CD4-positive, alpha-beta T cell treated with Interleukin-4 for 1 hour (primary cell): Measurements from ENCODE around the gene NFIX.
A peak's percentile ranks its signal among the peaks of the same experiment; 100 is the strongest.

Source experiments
- DNase-seq, 2 donors: peaks; one replicate each; pipeline ENCODE4 v3.0.0-alpha.2; 2020 to 2022

NFIX gene

DNA sequence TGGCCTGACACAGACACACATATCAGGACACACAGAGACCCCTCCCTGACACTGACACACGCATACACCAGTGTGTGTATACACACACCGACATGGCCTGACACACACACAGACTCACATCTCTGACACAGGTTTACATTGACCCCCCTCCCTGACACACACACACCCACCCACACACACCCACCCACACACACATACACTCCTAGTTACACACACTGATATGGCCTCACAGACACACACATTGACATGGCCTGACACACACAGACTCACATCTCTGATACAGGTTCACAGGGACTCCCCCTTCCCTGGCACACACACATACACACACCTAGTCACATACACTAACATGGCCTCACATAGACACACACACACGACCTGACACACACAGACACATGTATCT is 4.4 kb upstream of the NFIX start:
- no peak for DNase-seq

DNA sequence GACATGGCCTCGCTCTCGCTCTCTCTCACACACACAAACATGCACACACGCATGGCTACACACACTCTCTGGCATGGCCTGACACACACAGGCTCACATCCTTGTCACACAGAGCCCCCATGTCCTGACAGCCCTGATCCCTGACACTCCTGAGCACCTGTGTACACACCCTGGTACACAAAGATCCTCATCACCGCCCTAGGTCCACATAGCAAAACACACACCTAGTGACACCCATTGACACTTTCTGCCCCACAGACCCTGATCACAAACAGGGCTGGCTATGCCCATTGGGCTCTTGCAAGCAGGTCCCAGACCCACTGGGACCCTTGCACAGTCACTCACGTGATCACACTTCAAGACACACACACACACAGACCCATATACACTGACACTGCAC is 4.0 kb upstream of the NFIX start:
- DNase-seq: no peak

DNA sequence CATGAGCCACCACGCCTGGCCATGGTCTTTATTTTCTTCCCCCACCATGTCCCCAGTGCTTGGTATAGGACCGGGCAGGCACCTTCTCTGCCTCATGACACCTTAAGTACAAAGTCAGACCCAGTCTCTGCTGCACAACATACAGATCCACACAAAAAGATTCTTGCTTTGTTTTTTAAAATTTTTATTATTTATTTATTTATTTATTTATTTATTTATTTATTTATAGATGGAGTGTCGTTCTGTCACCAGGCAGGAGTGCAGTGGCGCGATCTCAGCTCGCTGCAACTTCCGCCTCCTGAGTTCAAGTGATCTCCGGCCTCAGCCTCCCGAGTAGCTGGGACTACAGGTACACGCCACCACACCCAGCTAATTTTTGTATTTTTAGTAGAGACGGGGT is 2.5 kb upstream of the NFIX start:
- DNase-seq: no peak

DNA sequence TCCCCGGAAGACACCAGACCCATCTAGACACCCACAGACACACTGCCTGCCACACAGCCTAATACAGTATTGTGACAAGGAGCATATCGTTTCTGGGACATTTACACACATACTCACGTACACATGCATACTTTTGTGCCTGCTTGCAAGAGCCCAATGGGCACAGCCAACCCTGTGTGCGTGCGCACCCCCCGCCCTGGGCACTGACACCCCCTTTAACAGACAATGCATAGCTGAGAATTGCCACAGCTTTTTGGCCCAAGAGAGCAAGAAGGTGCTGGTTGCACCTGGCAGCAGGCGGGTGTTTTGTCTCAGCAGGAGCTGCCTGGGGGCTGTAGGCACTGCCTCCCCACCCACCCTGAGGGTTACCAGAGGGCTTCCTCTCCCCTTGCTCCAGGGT is 1.7 kb upstream of the NFIX start:
- DNase-seq: no peak

DNA sequence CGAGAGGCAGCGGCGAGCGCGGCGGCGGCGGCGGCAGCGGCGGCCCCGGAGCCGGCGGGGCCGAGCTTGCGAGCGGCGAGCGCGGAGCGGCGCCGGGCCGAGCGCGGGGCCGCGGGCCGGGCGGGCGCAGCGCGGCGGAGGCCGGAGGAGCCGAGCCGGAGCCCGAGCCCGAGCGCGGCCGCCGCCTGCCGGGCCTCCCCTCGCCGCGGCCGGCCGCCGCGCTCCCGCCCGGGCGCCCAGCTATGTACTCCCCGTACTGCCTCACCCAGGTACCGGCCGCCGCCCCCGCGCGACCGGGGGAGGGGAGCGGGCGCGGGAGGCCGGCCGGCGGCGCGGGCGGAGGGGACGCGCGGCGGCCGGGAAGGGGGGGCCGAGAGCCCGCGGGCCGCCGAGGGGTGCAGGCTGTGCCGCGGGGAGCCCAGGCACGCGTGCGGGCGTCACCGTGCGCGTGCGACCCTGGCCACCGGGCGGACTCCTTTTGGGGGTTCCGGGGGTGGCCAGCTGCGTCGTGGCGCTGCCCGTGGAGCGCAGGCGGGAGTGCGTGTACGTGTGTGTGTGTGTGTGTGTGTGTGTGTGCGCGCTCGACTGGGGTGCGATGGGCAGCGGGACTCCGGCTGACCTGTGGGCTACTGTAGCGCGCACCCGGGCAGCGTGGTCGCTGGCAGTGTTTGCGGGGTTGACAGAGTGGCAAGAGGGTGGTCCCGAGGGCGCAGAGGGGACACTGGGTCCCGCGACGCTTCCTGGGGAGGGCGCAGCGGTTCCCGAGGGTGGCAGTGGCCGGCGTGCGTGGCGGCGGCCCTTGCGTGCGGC is 526 bp downstream of the NFIX start:
- DNase-seq: peak in 1 of 2 donors; percentile 23

DNA sequence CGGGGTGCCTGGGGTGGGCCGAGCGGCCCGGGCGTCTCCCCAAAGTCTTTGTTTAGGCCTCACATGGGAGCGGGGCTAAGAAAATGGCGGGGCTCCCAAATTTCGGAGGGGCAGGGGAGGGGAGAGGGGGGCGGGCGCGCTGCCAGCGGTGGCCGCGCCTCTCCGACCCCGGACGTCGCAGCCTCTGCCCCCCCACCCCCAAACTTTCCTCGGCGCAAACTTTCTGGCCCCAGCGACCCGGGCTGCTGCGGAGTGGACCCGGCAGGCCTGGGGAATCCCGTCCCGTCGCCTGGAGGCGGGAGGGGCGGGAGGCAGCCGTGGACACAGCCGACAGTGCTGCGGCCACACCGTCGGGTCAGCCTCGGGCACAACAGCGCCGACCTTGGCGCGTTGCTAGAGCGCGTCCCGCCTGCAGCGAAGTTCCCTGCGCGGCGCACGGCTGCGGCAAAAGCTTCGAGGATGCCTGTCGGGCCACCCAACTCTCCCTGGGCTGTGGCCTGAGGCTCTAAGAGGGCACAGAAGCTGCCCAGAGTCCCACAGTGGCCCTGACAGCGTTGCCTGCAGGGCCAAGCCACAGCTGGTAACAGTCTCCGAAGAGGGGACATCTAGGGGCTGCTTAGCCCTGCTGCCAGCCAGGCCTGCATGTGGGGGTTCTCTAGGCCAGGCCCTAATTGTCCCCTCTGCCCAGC is 1.3 kb downstream of the NFIX start:
- no peak for DNase-seq

DNA sequence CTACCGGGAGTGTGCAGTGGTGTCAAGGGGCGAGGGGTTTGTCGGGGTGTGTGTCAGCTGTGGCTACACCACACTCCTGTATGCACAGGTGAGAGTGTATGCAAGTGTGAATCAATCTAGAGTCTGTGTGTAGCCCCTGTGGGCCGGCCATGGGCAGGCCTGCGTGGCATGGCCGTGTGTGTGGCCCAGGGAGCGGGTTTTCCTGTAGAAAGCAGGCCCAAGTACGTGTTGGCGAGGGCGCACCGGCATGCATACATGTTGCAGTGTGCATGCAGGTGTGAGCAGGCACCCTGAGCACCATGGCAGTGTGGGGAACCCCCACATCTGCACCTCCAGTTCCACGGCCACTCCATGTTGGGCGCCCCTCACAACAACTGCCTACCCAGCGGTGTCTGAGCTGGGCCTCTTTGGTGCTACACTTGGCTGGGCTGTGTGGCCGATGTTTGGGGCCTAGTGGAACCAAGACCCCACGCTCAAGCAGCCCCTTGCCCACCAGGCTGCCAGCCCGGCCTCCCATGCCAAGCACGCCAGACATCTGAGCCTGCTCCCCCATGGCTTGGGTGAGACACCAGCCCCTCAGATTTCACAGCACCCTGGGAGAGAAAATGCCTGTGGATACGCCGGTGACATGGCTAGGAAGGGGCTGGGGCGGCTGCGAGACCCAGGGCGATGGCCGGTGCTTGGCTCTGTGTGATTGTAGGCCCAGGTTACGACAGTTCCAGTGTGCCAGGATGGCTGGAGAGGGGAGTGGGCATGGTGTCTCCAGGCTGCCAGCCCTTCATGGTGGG is 2.1 kb downstream of the NFIX start:
- DNase-seq: no peak

DNA sequence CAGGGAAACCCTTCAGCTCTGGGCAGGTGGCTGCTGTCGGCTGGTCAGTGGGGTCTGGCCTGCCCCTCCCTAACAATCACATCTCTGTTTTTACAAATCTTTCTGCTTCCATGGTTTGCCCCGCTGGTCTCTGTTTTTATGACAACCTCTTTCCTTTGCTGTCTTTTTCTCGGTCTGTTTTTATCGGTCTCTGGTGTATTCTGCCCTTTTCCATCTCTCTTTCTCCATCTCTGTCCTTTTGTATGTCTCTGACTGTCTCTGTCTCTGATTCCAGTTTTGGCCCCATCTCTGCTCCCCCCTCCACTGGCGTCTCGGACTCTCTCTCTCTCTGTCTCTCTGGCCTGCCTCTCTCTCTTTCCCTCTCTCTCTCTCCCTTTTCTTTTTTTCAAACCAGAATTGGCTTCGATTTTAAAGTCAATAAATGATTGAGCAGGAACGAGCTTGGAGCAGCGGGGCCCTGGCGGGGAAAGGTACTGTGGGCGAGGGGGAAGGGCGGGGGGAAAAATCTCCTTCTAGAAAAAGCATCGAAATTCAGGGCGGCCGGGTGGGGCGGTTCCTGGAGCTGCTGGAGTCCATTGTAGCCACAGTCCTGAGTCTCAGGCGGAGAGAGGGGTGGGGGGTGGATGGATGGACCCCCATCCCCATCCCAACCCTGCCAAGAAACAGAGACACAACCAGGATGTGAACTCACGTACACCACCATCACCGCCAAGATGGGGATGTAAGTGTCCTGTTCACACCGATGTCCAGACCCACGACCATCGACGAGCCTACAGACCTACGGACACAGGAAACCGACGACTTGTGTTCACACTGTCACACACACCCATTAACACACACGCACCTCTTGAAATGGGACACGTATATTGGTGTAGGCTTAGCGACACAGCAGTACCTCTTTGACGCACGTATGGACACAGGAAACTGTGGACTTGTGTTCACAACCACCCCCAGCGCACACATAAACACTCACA is 3.0 kb downstream of the NFIX start:
- DNase-seq: no peak

DNA sequence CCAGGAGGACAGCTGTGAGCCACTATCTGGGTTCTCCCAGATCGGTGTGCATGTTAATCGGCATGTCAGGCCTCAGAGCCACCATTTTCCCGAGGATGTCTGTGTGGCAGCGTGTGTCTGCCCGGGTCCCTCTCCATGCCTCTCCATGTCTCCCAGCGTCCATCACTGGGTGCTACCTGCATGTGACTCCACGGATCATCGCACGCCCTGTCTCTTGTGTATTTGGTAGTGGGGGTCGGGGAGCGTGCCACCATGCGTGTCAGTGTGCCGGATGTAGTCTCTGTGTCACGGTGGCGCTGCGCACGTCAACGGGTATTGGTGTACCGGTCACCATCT is 5.9 kb downstream of the NFIX start:
- no peak for DNase-seq

DNA sequence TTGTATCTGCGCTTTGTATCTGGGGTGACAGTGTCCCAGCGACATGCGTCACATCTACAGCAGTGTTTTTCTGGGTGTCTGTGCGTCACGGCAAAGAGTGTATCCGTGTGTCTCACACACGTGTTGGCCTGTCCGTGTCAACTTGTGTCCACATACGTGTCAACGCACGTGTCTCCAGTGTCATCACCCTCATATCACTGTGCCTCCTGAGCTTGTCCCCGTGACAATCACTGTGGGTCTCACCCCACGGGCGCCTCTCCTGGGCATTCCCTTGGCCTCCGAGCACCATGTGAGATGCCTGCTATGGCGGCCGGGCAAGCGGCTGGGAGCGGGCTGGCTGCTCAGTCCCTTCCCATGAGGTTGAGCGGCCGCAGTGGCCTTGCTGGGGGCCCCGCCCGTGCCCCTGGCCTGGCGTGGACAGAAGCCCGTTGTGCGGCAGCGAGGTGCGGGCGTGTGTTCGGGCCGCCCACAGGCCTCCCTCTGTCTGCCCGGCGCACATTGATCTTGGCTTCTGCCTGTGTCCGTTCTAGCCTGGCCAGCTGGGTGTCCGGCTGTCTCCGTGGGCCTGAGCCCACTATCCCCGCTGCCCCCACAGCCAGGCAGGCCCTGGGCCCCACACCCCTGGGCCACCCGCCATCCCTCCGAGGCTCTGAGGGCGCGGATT is 6.4 kb downstream of the NFIX start:
- no peak for DNase-seq

DNA sequence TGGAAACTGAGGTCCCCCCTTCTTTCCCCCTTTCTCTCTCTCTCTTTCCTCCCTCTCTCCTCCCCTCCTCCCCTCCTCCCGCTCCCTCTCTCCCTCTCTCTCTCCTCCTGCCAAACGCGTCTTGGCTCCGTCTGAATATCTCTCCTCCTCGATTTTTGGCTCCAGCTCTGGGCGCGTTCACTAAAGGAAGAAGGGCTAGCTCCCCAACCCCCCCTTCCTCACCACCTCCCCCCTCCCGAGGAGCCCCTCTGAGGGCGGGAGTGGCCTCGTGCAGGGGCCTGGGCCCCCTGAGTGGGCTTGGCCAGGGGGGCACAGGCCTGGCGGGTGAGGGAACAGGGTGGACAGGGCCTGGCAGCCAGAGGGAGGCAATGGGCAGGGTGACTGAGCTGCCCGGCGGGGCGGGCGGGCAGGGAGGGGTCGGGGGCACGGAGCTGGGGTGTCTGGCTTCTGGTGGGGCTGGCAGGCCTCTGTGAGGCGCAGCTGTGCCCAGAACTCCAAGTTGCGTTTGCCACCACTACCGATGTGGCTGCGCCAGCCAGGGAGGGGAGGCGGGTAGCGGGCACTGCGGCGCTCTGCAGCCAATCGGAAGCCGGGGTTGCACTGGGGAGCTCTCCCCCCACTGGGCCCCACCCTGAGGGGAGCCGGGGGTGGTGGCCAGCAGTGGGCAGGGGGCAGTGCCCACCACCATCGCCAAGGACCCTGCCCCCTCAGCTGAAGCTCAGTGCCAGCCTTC is 7.1 kb downstream of the NFIX start:
- no peak for DNase-seq

DNA sequence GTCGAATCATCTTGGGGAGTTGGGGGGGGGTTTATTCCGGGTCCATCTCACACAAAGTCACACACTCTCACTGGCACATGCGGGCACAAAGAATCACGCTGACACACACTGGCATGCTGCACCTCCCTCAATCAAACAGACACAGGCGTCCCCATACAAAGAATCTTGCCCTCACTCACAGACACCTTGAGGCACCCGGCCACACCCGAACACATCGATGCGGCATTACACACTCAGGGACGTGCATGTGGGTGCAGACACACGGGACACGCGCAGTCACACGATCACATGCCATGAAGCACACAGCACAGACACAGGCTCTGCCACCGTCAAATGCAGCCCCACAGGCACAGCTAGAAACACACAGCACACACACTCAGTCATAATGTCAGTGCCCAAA is 7.8 kb downstream of the NFIX start:
- DNase-seq: no peak

DNA sequence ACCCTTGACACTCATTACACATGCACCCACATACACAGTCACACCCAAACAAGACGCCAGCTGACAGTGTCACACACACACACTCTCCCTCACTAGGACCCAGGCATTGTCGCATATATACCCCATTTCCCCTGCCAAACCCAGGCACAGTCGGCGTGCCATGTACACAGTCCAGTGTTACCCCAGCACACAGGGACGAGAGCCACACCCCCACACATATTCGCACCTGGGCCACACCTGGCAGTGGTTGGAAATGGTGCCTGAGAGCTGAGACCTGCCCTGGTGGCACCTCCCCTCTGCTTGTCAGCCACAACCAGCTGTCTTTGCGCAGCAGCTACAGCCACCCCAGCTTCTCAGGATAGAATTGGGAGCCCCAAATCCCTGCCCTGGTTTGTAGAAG is 9.0 kb downstream of the NFIX start:
- no peak for DNase-seq

DNA sequence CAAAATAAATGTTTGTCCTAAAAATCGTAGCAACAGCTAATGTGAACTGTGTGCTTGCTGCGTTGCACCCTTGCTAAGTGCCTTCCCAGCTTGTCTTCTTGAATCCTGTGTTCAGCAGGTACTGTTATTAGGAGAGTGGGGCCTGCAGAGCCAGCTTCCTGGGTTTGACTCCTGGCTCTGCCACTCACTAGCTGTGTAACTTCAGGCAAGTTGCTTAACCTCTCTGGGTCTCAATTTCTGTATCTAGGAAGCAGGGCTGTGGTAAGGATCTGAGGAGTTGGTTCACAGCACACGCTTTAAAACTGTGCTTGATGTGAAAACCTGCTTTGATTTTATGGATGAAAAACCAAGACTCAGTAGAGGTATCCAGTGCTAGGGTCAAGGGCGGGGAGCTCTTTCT is 10.0 kb downstream of the NFIX start:
- DNase-seq: no peak

DNA sequence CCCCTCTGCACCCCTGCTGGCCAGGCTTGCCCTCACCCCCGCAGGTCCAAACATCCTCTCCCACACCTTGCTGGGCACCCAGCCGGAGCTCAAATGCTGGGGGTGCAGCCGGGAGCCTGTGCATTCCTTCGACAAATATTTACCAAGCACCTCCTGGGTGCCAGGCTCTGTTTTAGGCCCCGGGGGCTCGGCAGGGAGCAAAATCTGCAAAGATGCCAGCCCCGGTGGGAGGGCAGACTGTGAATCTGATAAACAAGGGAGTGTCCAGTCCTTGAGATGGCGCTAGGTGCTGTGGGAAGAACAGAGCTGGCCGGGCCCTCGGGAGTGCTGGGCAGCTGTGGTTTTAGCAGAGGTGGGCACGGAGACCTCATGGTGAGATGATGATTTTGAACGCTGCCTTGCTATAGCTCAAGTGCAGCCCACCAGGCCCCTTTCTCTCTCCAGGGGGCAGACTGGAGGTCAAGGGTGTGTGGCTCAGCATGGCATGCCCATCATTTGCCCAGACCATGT is 10.6 kb downstream of the NFIX start:
- no peak for DNase-seq

DNA sequence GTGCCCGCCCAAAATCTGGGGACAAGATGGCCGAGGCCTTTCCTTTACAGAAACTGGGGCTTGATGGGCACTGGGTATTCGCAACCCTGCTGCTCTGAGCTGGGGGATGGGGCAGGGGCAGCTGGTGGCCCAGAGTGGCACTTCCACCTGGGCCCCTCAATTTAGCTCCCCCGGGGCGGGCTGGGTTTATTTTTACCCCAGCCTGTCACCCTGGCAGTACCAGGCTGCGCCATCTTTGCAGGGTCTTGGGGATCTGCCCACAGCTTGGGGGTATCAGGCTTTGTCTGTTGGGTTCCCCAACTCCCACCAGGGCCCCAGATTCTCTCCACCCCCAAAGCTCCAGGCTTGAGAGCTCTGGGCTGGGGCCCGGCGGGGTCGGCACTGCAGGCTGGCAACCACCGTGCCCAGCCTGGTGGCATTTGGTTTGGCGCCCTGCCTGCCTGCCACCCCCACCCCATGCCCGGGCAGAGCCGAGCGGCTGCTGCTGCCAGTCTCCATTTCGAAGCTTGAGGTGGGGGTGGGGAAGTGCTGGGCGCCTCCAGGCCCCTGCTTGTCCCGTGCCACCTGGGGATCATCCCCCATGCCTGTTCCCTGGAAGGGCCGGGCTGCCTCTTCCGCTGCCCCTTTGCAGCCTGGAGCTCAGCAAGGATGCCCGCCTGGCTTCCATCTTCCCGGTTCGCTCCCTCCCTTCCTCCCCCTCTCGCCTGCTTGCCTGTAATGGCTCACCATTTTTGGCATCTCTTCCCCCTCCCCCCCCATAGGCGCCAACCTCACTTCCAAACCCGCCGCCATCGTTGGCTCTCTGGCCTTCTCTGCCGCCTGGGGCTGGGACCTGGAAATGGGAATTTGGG is 11.4 kb downstream of the NFIX start:
- DNase-seq: no peak

DNA sequence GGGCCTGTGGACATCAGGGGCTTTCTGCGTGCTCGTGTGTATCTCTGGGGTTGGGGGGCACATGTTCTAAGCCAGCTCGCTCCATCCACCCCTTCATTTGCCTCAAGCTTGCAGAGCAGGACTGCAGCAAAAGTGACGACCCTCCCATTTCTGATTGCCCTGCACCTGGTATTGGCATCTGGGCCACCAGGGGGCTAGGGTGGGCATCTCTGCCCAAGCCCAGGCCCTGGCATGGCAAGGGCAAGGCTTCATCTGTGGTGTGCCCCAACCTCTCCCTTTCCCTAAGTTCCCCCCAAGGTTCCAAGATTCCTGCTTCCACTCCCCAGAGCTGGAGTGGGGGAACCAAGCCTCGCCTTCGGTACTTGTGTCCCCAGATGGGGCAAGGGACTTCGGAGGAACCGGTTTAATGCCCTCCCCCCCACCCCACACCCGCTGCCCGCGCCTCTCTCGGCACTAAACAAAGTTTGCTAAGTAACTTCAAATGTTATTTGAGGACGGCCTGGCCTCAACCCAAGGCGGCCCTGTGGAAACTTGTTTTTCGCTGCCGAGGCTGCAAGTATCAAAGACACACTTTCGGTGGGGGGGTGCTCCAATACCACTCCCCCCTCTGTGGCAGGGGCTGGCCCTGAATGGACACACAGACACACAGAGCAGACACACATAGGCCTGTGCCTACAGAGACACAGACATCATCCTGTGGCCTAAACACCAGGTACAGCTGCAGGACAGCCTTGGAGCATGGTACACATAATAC is 12.2 kb downstream of the NFIX start:
- DNase-seq: no peak

DNA sequence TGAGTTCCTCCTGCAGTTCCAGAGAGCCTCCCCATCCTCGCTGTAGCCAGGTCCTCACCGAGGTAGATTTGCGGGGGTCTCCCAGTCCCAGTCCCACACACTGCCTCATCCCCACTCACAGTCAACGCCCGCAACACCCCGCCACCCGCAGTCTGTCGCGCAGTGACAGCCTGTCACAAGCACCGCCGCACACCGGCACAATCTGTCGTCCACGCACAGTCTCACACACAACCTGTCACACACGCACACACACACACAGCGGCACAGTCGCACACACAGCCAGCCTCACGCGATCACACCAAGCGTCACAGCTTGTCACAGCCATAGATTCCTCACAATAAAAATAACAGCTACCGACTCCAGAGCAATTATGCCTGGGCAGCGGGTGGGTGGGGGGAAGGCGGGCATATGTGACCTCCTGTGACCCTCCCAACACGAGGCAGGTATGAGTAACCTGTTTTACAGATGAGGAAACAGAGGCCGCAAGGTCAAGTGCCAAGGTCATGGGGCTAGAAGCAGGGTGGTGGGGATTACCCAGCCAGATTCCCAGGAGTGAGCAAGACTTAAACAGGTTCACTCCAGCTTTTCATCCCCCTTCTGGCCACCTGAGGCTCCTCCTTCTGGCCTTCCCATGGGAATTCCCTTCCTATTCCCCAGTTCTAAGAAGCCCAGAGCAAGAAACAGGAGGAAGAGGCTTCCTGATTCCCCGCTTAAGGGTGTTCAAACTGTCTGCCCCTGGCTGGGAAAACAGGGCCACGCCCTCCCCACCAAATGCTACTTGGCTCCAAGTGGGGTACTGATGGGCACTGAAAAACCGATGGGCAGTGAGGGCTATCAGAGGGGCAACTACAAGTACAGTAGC is 13.9 kb downstream of the NFIX start:
- no peak for DNase-seq
